Stimulated activated naive CD8-positive, alpha-beta T cell treated with anti-CD3 and anti-CD28 coated beads, Interleukin-15, Interleukin-2, amounts not matched to agents 100 U/mL and 50 U/mL, for 24 hours (primary cell): Measurements from ENCODE around the gene ZBTB24.
A peak's percentile ranks its signal among the peaks of the same experiment; 100 is the strongest.

ENCODE experiments used
- ATAC-seq: fragments of 150-1000 bp; cut with Tn5 transposase; one replicate; pipeline ENCODE4 v1.10.0; 2021
- DNase-seq: peaks from one replicate; pipeline ENCODE4 v3.0.0; 2021

ZBTB24 gene

DNA sequence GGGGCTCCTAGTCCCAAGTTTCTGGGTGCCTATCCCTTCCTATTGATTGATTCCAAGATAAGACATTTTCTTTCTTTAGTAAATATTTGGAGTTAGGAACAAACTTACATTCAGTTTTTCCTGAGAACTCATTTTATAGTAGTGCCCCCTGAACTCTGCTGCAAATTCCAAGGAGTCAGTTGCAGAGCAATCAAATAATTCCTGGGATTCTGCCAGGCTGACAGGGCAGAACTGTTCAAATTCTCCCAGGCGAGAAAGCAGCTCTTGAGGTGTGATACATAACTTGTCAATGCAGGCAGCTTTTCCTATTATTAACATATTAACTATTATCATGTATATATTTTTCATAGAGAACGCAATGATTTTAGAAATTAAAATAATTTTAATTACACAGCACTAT lies 15.9 kb upstream of the ZBTB24 start:
- ATAC-seq = no peak

DNA sequence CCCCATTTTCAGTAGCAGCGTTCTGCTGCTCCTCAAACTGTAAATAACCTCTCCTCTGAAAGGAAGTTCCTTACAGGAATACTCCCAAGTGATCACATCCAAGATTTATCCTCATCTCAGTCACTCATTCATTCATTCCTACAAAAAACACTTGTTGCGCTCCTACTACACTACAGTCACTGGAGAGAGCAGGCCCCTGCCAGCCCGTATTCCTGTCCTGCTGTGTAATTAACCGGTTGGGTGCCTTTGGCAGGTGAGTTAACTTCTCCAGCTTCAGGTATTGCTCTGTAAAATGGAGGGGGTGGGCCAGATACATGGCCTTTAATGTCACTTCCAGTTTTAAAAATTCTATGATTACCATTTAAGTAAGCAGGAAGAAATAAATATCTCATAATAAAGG lies 15.0 kb upstream of the ZBTB24 start:
- no peak for ATAC-seq
- DNase-seq = no peak

More for the DNA sequence above, 15.9 kb upstream of the ZBTB24 start:
- DNase-seq = no peak

DNA sequence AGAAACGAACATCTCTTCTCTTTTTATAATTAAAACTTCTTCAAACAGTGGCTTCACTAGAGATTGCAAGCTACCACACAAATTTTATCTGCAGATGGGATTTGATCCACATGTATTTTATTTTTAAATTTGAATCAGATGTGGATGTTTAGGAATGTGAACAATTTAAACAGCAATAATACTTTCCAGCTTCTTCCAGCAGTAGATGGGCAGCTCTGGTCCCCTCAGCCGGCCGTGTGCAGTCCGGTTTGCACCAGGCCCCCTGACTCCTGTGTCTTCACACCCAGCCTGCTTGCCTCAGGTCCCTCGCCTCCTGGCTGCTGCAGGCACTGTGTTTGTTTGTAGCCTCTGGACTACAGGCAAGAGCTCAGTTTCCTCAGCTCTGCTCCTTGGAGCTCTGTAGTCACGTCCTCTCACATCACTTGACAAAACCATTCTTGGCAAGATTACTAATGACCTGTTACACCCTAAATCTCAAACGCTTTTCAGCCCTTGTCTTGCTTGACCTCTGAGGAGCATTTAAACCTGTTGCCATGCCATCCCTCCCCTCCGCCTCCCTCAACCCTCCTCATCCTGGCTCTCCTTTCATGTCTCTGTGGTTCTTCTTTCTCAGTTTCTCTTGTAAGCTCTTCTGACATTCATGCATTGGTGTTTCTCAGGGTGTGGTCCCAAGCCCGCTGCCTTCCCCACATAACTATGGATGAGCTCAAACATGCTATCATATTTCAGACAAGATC lies 13.2 kb upstream of the ZBTB24 start:
- ATAC-seq (no peak), DNase-seq (no peak)

DNA sequence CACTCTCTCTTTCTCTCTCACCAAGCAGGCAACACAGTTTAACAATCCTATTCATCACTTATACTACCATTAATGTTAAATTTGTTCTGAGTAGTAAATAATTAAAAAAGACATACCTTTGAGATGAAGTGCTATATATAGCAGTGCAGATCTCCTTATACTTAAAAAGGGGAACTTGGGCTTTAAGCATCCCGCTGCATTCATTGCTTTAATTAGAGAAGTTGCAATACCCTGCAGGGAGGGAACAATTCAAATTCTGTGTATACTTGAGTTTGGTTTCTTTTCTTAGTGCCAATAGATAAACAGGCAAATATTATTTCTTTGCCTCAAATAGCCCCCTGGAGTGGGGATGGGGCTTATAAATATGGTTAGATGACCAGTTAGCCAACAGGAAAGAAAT lies 10.8 kb upstream of the ZBTB24 start:
- DNase-seq = no peak
- ATAC-seq = no peak

DNA sequence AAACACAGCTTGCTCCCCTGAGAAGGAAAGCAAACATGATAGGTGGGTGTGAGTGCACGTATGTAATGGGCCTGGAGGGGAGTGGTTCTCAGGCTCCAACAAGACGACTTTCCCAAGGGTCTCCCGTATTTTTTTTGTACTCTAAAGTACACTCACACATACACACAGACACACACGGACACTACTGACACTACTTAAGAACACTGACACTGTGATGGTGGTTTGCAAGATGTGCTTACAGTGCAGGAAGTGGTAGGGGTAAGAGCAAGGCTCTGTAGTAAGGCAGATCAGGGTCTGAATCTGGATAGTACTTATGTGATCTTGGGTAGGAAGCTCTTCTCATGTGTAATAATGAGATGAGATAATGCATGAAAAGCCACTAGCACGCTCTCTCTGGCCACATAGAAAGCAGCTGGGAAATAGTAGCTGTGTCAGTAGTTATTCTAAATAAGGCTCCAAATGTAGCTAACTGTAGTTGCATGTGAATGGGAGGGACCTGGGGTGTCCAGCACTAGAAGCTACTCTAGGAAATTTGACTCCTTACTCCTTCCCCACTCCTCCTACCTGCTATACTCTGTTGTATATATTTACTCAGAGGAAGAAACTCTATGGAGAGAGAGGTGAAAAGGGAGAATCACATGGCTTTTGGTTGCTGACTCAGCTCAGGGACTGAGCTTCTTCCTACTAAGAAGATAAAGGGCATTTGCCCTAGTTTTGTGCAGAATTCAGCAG lies 8.4 kb upstream of the ZBTB24 start:
- peak; percentile 92 for ATAC-seq
- no peak for DNase-seq

DNA sequence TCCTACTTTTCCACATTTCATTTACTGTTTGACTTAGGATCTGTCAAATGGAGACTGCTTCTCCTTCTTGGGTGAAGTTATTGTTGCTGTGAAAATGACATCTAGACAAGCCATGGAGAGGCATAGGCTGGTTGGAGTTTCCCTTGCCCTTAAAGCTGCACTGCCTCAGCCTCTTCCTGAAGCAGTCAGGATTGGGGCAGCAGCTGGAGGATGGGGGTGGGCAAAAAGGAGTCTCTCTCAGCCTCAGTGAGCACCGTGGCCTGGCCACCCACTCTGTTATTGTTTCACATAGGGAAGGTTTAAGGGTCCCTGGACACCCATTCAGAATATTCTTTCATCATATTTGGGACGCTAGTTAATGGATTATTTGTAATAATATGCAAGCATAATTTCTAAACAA lies 7.7 kb upstream of the ZBTB24 start:
- ATAC-seq (no peak), DNase-seq (no peak)

DNA sequence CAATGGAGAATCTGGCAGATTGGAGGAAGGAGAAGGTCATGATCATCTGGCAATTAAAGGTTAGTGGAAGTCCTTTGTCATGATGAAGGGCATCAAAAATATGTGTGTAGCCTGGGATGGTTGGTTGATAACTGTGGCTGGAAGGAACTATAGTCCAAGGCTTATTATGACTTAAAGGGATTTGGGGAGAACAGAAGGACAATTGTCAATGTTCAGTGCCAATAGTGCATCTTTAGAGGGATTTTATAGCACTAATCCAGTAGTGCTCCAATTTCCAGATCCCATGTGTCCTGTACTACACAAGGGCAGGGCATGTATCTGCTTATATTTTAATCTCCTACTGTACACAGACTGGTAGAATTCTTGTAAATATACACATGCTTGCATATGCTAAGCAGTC lies 5.0 kb upstream of the ZBTB24 start:
- DNase-seq (no peak), ATAC-seq (no peak)

DNA sequence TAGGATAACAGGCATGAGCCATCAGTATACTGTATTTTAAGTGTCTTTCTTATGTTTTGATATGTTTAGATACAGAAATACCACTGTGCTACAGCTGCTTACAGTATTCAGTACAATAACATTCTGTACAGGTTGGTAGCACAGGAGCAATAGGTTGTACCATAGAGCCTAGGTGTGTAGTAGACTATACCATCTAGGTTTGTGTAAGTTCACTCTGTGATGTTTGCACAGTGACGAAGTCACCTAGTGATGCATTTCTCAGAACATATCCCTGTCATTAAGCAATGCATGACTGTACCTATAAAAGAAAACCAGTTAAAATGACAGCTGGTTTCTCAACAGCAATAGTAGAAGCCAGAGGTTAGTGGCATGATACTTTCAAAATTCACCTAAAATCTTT lies 3.0 kb upstream of the ZBTB24 start:
- no peak for DNase-seq
- no peak for ATAC-seq

DNA sequence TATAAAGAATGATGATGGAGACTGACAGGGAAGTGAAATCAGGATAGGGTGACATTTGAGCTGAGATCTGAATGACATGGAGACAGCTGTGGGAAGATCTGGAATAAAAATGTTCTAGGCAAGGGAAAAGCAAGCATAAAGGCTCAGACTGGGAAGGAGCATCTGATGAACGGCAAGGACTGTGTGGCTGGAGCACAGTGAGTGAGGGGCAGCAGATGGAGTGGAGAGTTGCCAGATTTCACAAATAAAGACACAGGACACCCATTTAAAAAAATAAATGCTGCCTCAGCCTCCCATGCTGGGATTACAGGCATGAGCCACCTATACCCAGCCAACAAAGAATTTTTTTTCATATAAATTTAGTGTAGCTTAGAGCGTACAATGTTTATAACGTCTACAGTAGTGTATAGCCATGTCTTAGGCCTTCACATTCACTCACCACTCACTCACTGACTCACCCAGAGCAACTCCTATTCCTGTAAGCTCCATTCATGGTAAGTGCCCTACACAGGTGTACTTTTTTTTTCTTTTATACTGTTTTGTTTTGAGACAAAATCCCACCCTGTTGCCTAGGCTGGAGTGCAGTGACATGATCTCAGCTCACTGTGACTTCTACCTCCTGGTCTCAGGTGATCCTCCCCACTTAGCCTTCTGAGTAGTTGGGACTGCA lies 2.4 kb upstream of the ZBTB24 start:
- no peak for ATAC-seq
- no peak for DNase-seq

DNA sequence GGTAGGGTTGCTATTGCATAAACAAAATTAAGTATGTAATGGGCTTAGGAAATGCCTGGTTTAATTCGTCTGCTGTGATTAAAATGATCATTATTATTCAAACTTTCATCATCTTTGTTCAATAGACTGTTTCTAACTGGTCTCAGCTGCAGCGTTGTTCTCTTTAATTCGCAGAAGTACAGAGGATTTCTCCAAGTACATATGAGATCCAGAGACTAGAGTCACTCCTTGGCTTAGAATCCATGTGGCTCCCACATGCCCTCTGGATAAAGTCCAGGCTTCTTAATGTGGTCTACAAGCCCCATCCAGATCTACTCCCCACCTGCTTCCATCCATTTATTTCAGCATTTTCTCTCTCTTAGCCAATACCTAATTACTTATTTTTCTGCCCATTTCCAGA lies 1.1 kb upstream of the ZBTB24 start:
- no peak for DNase-seq
- no peak for ATAC-seq

DNA sequence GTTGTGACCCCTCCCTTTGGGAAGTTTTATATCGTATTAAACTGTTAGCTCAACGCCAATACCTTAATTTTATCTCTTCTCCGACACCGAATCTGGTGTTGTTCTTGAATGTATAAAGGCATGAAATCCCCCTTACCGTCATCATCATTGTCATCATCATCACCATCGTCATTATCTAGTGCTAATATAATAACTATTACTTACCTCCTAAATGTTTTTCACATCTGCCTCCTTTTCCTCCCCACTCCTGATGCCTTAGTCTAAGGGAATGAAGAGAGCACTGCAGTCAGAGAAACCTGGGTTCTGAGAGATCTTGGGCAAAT lies 677 bp upstream of the ZBTB24 start:
- DNase-seq (no peak), ATAC-seq (no peak)

DNA sequence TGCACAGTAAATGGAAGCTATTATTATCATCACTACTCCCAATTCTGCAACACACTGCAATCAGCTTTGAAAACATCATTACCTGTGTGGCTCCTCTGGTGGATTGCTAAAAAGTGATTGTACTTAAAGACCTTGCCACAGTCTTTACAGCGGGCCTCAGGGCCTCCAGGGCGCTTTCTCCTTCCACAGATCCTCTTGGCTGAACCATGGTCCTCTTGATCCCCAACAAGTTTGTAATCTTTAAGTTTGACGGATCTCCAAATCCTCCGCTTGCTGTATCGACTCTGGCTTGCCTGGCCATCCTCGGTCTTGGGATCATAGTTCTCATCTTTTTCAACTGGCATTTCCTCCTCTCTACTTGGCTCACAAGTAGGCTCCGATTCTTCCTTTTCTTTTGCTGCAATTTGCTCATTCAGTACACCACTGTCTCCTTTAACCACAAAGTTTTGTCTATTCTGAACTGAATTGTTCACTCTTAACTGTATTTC lies 2.0 kb downstream of the ZBTB24 start:
- ATAC-seq = no peak
- no peak for DNase-seq

DNA sequence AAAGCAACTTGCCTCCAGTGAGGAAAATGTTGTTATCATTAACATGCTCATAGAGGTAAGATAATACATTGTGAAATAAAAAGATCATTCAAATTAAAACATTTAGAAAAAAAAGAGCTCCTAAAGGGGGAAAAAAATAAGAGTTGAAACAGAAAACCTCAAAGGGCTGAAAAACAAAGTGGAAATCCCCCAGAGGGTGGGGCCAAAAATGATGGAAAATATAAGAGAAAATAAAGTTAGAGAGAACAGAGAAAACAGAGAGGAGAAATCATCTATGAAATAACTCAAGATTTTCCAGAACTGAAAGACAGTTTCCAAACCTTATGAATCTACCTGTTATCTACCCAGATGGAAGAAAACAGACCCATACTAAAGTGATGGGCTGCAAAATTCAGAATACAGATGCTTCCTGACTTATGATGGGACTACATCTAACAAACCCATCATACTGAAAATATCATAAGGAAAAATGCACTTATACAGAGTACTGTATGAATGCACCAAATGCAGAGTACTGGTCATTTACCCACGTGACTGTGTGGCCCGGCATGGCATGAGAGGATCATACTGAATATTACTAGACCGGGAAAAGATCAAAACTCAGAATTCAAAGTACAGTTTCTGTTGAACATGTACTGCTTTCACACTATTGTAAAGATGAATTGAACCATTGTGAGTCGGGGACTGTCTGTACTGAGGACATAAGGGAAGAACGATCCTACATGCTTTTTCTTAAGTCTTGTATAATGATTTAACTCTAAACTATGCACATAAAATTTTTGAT lies 4.0 kb downstream of the ZBTB24 start:
- no peak for ATAC-seq
- no peak for DNase-seq

DNA sequence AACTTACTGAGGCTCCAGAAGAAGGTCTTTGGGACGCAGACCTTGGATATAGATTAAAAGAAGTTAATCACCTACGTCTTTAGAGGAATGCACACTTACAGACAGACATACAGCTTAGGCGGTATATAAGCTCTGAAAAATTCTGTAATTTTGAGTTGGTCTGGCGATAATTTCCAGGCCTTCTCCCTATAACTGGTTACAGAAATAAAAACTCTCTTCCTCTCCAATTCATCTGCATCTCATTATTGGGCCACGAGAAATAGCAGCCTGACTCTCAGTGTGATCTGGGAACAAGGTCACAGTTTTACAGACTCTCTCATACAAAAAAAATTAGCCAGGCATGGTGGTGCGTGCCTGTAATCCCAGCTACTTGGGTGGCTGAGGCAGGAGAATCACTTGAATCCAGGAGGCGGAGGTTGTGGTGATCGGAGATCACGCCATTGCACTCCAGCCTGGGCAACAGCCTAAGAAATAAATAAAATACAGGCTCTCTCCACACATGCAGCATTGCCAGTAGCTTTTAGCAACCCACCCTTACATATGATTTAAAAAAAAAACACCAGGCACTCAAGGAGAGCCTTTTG lies 4.7 kb downstream of the ZBTB24 start:
- ATAC-seq (no peak), DNase-seq (no peak)

DNA sequence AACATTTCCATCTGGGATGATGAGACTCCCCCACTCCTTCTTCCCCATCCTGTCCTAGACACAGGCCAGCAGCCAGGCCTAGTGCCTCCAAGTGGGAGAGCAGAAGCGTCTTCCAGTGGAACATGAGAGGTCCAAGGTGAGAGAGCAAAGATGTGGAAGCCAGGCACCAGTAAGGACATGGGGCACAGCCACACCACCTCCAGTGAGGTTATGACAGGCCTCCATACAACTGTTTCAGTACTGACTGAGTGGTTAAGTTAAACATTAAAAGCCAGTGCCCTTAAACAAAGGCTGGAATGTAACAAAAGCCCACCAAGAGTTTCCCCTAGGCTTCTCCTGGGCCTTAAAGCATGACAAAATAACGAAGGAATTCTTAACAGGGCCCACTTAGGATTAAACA lies 5.3 kb downstream of the ZBTB24 start:
- DNase-seq (no peak), ATAC-seq (peak; percentile 40)

DNA sequence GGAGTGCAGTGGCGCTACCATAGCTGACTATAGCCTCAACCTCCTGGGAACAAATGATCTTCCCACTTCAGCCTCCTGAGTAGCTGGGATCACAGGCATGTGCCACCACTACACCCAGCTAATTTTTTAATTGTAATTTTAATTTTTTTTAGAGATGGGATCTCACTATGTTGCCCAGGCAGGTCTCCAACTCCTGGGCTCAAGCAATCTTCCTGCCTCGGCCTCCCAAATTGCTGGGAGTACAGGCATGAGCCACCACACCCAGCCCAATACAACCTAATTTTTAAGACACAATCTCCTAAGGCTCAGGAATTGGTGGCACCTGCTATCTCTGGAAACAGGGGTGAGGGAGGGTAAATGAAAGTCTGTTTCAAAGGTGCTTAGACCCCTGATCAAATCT lies 5.8 kb downstream of the ZBTB24 start:
- ATAC-seq = no peak
- DNase-seq = no peak

DNA sequence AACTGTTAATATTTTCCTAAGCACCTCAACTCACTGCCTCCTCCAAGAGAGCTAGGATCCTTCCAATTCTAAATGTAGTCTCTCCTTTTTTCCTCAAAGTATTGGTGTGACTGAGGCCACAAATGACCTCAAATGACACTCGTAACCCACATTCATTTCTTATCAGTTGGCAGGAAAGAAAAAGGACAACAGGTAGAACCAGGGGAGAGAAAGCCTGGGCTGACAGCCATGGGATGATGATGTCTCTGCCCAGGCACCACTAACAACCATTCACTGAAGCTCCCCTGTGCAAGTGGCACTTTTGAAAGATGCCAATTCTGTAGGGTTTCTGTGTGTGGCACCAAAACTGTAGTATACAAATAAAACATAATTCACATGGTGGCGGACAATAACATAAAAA lies 7.4 kb downstream of the ZBTB24 start:
- no peak for DNase-seq
- ATAC-seq = no peak

DNA sequence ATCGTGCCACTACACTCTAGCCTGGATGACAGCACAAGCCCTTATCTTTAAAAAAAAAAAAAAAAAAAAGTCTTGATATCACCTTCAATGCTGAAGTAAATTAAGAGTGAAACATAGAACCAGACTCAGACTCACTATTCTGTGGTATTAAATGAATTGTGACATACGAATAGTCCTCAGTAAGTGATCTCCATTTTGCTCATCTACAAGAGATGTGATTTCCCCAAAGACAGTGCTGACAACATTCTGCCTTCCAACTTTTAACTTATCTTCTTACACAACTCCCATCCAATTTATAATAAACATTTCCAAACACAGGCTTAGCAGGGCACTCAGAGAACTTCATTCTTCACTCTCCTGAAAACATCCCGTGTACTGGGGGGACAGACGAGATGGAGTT lies 8.0 kb downstream of the ZBTB24 start:
- ATAC-seq (no peak), DNase-seq (no peak)

DNA sequence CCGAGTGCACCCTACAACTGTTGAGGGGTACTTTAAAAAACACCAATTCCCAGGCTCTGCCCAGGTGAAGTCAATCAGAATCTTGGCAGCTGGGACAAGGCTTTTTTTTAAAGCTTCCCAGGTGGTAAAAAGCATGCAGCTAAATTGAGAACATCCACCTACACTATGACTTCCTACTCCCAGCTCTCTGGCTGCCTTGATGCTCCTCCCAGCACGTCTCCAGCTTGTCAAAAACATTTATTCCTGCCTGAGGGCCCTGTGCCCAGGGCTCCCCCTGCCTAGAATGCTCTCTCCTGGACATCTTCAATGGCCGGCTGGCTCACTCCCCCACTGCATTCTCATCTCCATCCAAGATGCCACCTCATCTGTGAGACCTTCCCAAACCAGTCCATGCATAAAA lies 9.9 kb downstream of the ZBTB24 start:
- ATAC-seq (no peak), DNase-seq (no peak)

DNA sequence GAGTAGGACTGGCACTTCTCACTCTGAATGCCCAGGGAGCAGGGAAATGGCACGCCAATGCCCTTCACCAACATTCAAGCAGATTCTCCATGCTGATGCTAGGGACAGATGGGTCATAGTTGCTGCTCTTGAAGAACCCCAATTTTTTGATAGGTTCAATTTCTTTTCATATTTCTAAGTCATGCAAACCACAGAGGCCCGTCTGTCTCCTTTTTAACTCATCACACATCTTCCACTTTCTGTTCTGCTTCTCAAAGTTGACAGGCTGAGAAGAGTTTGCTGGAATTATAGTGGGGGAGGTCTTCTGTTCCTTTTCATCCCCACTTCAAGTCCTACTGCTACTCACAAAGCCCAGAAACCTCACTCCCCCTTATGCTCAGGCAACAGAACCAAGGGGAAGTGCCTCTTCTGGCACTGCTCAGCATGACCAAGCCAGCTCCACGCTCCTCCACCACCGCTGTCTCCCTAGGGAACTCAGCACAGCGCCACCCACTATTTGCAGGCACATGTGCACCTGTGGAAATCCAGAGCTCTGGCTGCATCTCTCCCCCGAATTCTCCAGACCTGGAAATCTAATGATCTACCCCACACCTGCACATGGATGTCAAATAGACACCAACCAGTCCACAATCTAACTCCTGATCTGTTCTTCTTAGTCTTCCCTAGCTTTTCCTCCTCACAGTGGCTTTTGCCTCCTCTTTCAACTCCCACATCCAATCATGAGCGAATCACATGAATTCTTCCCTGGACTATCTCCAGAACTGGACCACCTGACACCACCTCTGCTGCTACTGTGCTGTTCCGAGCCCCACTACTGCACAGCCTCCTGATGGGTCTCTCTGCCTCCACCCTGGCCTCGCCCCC lies 10.7 kb downstream of the ZBTB24 start:
- ATAC-seq = peak; percentile 33
- no peak for DNase-seq

DNA sequence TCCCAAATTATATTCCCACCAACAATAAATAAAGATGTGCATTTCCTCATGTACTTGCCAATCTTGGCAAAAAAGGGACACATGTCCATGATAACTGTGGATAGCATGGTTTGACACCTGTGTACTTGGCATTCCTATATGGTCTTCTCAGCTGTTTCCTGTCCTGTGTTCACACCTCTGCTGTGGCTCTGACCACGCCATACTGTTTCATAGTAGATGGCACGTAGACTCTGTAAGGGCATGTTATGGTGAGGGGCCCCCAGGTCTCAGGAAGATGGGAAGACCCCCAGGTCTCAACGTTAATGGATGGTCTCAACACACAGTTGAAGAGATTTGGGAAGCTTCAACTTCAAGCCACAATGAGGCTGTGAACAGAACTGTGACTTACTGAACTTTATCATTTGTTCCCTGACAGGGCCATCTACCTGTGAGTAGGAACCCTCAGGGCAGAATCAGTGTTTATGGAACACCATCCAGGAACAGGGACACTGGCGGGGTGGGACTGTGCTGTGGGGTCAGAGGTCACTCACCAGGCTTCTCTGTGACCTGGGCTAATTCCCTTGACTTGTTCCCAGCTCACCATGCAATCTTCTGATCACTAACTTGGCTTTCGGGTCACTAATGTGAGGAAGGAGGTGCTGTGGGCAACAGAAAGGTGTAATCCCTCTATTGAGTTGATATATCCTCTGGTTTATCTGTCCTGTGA lies 11.8 kb downstream of the ZBTB24 start:
- no peak for DNase-seq
- ATAC-seq = no peak
